ENCODE results near the gene CD6. TPM values are rescaled to one million over a fixed set of nuclear protein-coding genes. Genes with fewer than 3 reads are reported as not detected.

The CD6 gene
- total RNA-seq, 3 donors from 2014 or later (not counting 1 experiment from before 2014, with no cell fraction given) = 18.9 to 111 (median 85.6) TPM

GRCh38 chr11:61057615-61058014 is 86.1 kb downstream of the CD6 start:
- Mint-ChIP-seq H3K27me3 (ENCODE audit: low read depth in 2 of 2) (no peaks in the 10 kb centered on the region), H3K4me3 (no peak overlapping the region), H3K27ac (no peak overlapping the region), H3K9me3 (no peaks in the 10 kb centered on the region), H3K4me1 (peaks cover 11 to 12% of the 10 kb centered on the region in 2 donors), H3K36me3 (no peaks in the 10 kb centered on the region)
- ATAC-seq (no peak), DNase-seq (no peak)
- no peaks in the 10 kb centered on the region for H3K9me3 ChIP-seq (ENCODE audit: control insufficient read depth, insufficient read depth, low read length)
- no peak overlapping the region for H3K4me3 ChIP-seq (ENCODE audit: low read length)
- no peak overlapping the region for H3K27ac ChIP-seq (ENCODE audit: low read length)
- peaks cover 23% of the 10 kb centered on the region for H3K4me1 ChIP-seq (ENCODE audit: control insufficient read depth, insufficient read depth, low read length)
- no peaks in the 10 kb centered on the region for H3K27me3 ChIP-seq (ENCODE audit: control insufficient read depth, insufficient read depth, low read length)
- WGBS (ENCODE audit: insufficient coverage) = 89% methylated on average over 12 of the region's 12 CpGs
- no peak for TF ChIP-seq CTCF (IDR thresholded peaks at IDR 0.05)
- intact Hi-C loops (cut with micrococcal nuclease) = no loop called here
- H3K36me3 ChIP-seq (ENCODE audit: control insufficient read depth, insufficient read depth, low read length) = no peaks in the 10 kb centered on the region

DNA sequence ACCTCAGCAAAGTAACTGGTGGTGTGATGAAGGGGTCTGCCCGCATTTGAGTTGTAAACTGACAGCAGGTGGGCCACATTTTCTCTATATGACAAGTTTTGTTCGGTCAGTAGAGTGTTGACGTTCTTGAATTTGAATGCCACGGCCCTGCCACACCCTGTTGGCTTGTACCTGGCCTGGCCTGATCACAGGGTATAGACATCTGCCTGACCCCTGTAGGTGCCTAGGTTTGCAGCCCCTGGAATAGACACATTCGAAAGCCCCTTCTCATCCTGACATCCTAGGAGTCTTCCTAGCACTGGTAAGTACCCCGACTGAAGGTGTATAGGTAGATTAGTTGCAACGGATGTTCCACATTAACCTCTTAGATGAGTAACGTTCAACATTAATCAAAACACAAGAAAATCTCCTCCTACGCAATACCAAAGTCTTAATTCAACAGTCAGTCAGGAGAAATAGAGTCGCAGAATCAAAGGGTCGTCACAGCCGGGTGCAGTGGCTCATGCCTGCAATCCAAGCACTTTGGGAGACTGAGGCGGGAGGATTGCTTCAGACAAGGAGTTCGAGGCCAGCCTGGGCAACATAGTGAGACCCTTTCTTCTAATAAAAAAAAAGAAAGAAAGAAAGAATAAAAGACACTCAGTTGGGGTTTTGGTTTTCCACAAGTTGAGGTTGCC is 87.2 kb downstream of the CD6 start:
- Histone ChIP-seq H3K27ac (ENCODE audit: low read length) (no peak overlapping the region), H3K4me3 (ENCODE audit: low read length) (no peak overlapping the region), H3K27me3 (ENCODE audit: control insufficient read depth, insufficient read depth, low read length) (no peaks in the 10 kb centered on the region), H3K36me3 (ENCODE audit: control insufficient read depth, insufficient read depth, low read length) (no peaks in the 10 kb centered on the region), H3K4me1 (ENCODE audit: control insufficient read depth, insufficient read depth, low read length) (peaks cover 26% of the 10 kb centered on the region), H3K9me3 (ENCODE audit: control insufficient read depth, insufficient read depth, low read length) (no peaks in the 10 kb centered on the region)
- intact Hi-C loops (cut with micrococcal nuclease) = no loop called here
- DNase-seq (no peak), ATAC-seq (no peak)
- TF ChIP-seq CTCF (IDR thresholded peaks at IDR 0.05) = no peak
- Mint-ChIP-seq H3K4me3 (no peak overlapping the region), H3K9me3 (no peaks in the 10 kb centered on the region), H3K36me3 (no peaks in the 10 kb centered on the region), H3K27me3 (ENCODE audit: low read depth in 2 of 2) (no peaks in the 10 kb centered on the region), H3K4me1 (peaks cover 18% of the 10 kb centered on the region in 2 donors), H3K27ac (no peak overlapping the region)
- 89% methylated on average over 12 of the region's 14 CpGs for WGBS (ENCODE audit: insufficient coverage)

GRCh38 chr11:61059260-61059752 is 87.8 kb downstream of the CD6 start:
- WGBS (ENCODE audit: insufficient coverage) = 87% methylated on average over 8 of the region's 8 CpGs
- Histone ChIP-seq H3K27ac (ENCODE audit: low read length) (no peak overlapping the region), H3K4me3 (ENCODE audit: low read length) (no peak overlapping the region), H3K9me3 (ENCODE audit: control insufficient read depth, insufficient read depth, low read length) (no peaks in the 10 kb centered on the region), H3K4me1 (ENCODE audit: control insufficient read depth, insufficient read depth, low read length) (peaks cover 26% of the 10 kb centered on the region), H3K27me3 (ENCODE audit: control insufficient read depth, insufficient read depth, low read length) (no peaks in the 10 kb centered on the region), H3K36me3 (ENCODE audit: control insufficient read depth, insufficient read depth, low read length) (no peaks in the 10 kb centered on the region)
- peaks cover 18% of the 10 kb centered on the region in 2 donors for H3K4me1 Mint-ChIP-seq
- H3K4me3 Mint-ChIP-seq = no peak overlapping the region
- TF ChIP-seq CTCF (IDR thresholded peaks at IDR 0.05) = no peak
- ATAC-seq (no peak), DNase-seq (no peak)
- no peaks in the 10 kb centered on the region for H3K9me3 Mint-ChIP-seq
- intact Hi-C loops (cut with micrococcal nuclease) = no loop called here
- H3K27ac Mint-ChIP-seq = no peak overlapping the region
- no peaks in the 10 kb centered on the region for H3K27me3 Mint-ChIP-seq (ENCODE audit: low read depth in 2 of 2)
- H3K36me3 Mint-ChIP-seq = no peaks in the 10 kb centered on the region
